NB4 (cell line): ENCODE measurements around the gene RTL1.

ENCODE experiments used
- DNase-seq: peaks from one replicate; pipeline ENCODE4 v3.0.0; 2010; ENCODE audit warnings: low read depth
- H3K4me3 ChIP-seq: one replicate; pipeline ENCODE4 v1.5.1; 2011; ENCODE audit warnings: mild to moderate bottlenecking, low read depth, low read length, moderate library complexity
- CTCF ChIP-seq: IDR thresholded peaks from one replicate; pipeline ENCODE4 v1.5.1; 2012; ENCODE audit warnings: low read depth, low read length
- MAX ChIP-seq: IDR thresholded peaks from 2 replicates; pipeline ENCODE4 v1.6.1; 2011; ENCODE audit warnings: low read depth, low read length
- MYC ChIP-seq: IDR thresholded peaks from 2 replicates; pipeline ENCODE4 v1.6.1; 2011; ENCODE audit warnings: low read depth, low read length
- POLR2A ChIP-seq: IDR thresholded peaks from 2 replicates; pipeline ENCODE4 v1.6.1; 2011; ENCODE audit warnings: mild to moderate bottlenecking; ENCODE audit not compliant: insufficient read length; ENCODE audit errors: extremely low read depth

The RTL1 gene

GRCh38 chr14:100841066-100841760 is 62.3 kb downstream of the RTL1 start:
- DNase-seq = no peak
- TF ChIP-seq CTCF = no peak
- no peak for TF ChIP-seq POLR2A
- TF ChIP-seq MAX = no peak
- no peak for TF ChIP-seq MYC
- H3K4me3 ChIP-seq = no peak overlapping the region

- no peak for DNase-seq
- TF ChIP-seq POLR2A (no peak), MAX (no peak), CTCF (no peak), MYC (no peak)
- no peak overlapping the region for H3K4me3 ChIP-seq
Measured at GRCh38 chr14:100840286-100841065, 63.0 kb downstream of the RTL1 start.

GRCh38 chr14:100839681-100840111 is 63.8 kb downstream of the RTL1 start:
- no peak for TF ChIP-seq MYC
- TF ChIP-seq MAX = no peak
- no peak for TF ChIP-seq POLR2A
- no peak for TF ChIP-seq CTCF
- DNase-seq = no peak
- no peak overlapping the region for H3K4me3 ChIP-seq

- H3K4me3 ChIP-seq = no peak overlapping the region
- TF ChIP-seq POLR2A = no peak
- no peak for TF ChIP-seq MAX
- no peak for TF ChIP-seq CTCF
- no peak for TF ChIP-seq MYC
- no peak for DNase-seq
Measured at GRCh38 chr14:100839315-100839585, 64.3 kb downstream of the RTL1 start.

GRCh38 chr14:100838493-100839314 is 64.8 kb downstream of the RTL1 start:
- H3K4me3 ChIP-seq = no peak overlapping the region
- no peak for TF ChIP-seq POLR2A
- TF ChIP-seq MAX = no peak
- TF ChIP-seq CTCF = no peak
- no peak for TF ChIP-seq MYC
- DNase-seq = no peak
